Fibroblast of lung (primary cell): ENCODE measurements around the gene SLC41A1. TPM values are rescaled to one million over a fixed set of nuclear protein-coding genes. Genes with fewer than 3 reads are reported as not detected.

Experiments
- DNase-seq, 2 donors: peaks; one replicate each; pipeline versions ENCODE4 v3.0.0 to v3.0.0-alpha.2; 2010; ENCODE audit warnings: low read depth in 2 of 2
- H2AFZ ChIP-seq: 2 replicates; pipeline ENCODE4 v1.5.1; 2012; ENCODE audit warnings: low read length, control low read depth, inconsistent platforms
- H3K27ac ChIP-seq: 2 replicates; pipeline ENCODE4 v1.5.1; 2011; ENCODE audit warnings: low read length, control low read depth; ENCODE audit not compliant: insufficient read depth
- H3K27me3 ChIP-seq: 2 replicates; pipeline ENCODE4 v1.5.1; 2011; ENCODE audit warnings: mild to moderate bottlenecking, low read length; ENCODE audit not compliant: control insufficient read depth, insufficient read depth
- H3K36me3 ChIP-seq: 2 replicates; pipeline ENCODE4 v1.5.1; 2011; ENCODE audit warnings: low read length; ENCODE audit not compliant: control insufficient read depth, insufficient read depth
- H3K4me1 ChIP-seq: 2 replicates; pipeline ENCODE4 v1.5.1; 2011; ENCODE audit warnings: low read length; ENCODE audit not compliant: control insufficient read depth, insufficient read depth; ENCODE audit errors: extremely low read depth
- H3K4me2 ChIP-seq: 2 replicates; pipeline ENCODE4 v1.5.1; 2011; ENCODE audit warnings: low read length, control low read depth; ENCODE audit not compliant: insufficient read depth; ENCODE audit errors: extremely low read depth
- H3K4me3 ChIP-seq, 4 experiments: fragments of 200-600 bp in 1 of 4; sonication (generic) in 1 of 4; replicated peaks in 1 of 4; 2 replicates each; pipeline ENCODE4 v1.5.1; 2011 to 2016; ENCODE audit warnings: low read length in 4 of 4, low read depth in 3 of 4, mild to moderate bottlenecking in 3 of 4, control low read depth in 2 of 4, inconsistent platforms in 1 of 4, mixed read lengths in 1 of 4; ENCODE audit not compliant: insufficient read depth in 1 of 4; ENCODE audit errors: control extremely low read depth in 1 of 4
- H3K79me2 ChIP-seq: 2 replicates; pipeline ENCODE4 v1.5.1; 2012; ENCODE audit warnings: mild to moderate bottlenecking, low read length, inconsistent platforms; ENCODE audit not compliant: control insufficient read depth, insufficient read depth
- H3K9ac ChIP-seq: 2 replicates; pipeline ENCODE4 v1.5.1; 2011; ENCODE audit warnings: mild to moderate bottlenecking, low read length, control low read depth; ENCODE audit not compliant: insufficient read depth
- H3K9me3 ChIP-seq: 2 replicates; pipeline ENCODE4 v1.5.1; 2012; ENCODE audit warnings: low read depth, low read length; ENCODE audit not compliant: control insufficient read depth, insufficient read depth
- H4K20me1 ChIP-seq: 2 replicates; pipeline ENCODE4 v1.5.1; 2011; ENCODE audit warnings: low read length; ENCODE audit not compliant: control insufficient read depth, insufficient read depth; ENCODE audit errors: extremely low read depth
- EZH2 ChIP-seq: IDR thresholded peaks from 2 replicates; pipeline ENCODE4 v1.5.1; 2012; ENCODE audit warnings: low read length, control low read depth, mild to moderate bottlenecking; ENCODE audit errors: missing control alignments
- polyA plus RNA-seq, 2 donors: library from polyadenylated mRNA; depleted of rRNA in 1 of 2; stranded (reverse) in 1 of 2; unstranded in 1 of 2; fragments of >200 nt; gene quantifications; 2 replicates each; pipeline ENCODE4 v1.2.1, GENCODE V29; 2011 to 2012; ENCODE audit warnings: missing spikeins in 1 of 2
- total RNA-seq: library from RNA; depleted of rRNA; stranded (reverse); fragments of >200 nt; gene quantifications from 2 replicates; pipeline ENCODE4 v1.2.1, GENCODE V29; 2014
- TF ChIP-seq, protein P1 (sequence below), 2 donors: IDR thresholded peaks in 1 of 2; conservative IDR thresholded peaks in 1 of 2; 1 replicate in 1 of 2; 2 replicates in 1 of 2; pipeline ENCODE4 v1.5.1; 2011 to 2012; ENCODE audit warnings: low read length in 2 of 2, control low read depth in 1 of 2, inconsistent platforms in 1 of 2, low read depth in 1 of 2, mild to moderate bottlenecking in 1 of 2

The SLC41A1 gene
- total and polyA plus RNA-seq, 2 donors (not counting 1 experiment from before 2014, with no cell fraction given), result 24.6 to 28.9 TPM

DNA sequence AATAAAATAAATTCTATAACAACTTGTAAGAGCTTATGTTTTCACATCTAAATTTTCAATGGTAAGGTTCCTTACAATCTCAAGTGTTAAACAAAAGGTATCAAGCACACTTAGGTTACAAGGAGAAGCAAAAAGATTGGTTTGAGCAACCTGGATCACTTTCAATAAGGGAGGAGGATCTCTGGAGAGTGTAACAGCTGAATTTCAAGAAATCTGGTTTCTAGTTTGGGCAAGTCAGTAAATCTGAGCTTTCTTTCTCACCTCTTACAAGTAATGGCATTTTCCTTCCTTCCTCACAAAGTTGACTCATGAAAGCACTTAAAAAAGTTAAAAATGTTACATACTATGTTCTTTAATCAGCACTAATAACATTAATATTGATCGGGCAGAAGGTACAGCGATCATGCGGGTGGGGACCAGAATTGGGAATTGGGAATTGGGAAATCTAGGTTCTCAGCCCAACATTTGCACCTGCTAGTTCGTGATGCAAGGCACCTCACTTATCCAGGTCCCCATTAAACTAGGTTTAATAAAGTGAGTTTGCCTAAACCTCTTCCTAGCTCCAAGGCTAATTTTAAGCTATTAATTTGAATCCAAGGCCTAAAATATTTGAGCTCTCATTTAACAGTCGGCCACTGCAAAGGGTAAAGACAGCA lies 66.1 kb downstream of the SLC41A1 start:
- DNase-seq, result peak in 1 of 2 donors; percentile 17
- peak overlapping the region; percentile 60 to 97 (median 78) for H3K4me3 ChIP-seq
- H2AFZ ChIP-seq, result no peak overlapping the region
- no peaks in the 10 kb centered on the region for H3K27me3 ChIP-seq
- H3K9me3 ChIP-seq, result no peaks in the 10 kb centered on the region
- peaks cover 74% of the 10 kb centered on the region for H3K79me2 ChIP-seq
- H3K36me3 ChIP-seq, result no peaks in the 10 kb centered on the region
- peak overlapping the region; percentile 88 for H3K4me2 ChIP-seq
- H3K4me1 ChIP-seq, result peaks cover 5% of the 10 kb centered on the region
- H3K9ac ChIP-seq, result no peak overlapping the region
- TF ChIP-seq EZH2, result no peak
- TF ChIP-seq, protein P1, sequence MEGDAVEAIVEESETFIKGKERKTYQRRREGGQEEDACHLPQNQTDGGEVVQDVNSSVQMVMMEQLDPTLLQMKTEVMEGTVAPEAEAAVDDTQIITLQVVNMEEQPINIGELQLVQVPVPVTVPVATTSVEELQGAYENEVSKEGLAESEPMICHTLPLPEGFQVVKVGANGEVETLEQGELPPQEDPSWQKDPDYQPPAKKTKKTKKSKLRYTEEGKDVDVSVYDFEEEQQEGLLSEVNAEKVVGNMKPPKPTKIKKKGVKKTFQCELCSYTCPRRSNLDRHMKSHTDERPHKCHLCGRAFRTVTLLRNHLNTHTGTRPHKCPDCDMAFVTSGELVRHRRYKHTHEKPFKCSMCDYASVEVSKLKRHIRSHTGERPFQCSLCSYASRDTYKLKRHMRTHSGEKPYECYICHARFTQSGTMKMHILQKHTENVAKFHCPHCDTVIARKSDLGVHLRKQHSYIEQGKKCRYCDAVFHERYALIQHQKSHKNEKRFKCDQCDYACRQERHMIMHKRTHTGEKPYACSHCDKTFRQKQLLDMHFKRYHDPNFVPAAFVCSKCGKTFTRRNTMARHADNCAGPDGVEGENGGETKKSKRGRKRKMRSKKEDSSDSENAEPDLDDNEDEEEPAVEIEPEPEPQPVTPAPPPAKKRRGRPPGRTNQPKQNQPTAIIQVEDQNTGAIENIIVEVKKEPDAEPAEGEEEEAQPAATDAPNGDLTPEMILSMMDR (conservative IDR thresholded peaks at IDR 0.05 in 1 of 2, IDR thresholded peaks at IDR 0.05 in 1 of 2; ENCODE audit: low read depth in 1 of 2, low read length in 2 of 2), result no peak
- H3K27ac ChIP-seq, result no peak overlapping the region
- peaks cover 4% of the 10 kb centered on the region for H4K20me1 ChIP-seq

DNA sequence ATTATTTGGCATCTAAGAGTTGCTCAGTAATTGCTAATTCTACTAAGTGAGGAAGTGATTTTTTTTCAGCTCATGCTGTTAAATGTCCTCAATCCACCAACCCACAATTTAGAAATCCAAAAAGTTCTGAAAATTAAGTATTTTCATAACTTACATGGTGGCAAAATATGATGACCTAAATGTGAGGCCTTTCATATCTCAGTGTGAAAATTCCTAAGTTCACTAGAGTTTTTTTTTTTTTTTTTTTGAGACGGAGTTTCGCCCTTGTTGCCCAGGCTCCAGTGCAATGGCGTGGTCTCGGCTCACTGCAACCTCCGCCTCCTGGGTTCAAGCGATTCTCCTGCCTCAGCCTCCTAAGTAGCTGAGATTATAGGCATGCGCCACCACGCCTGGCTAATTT lies 68.6 kb downstream of the SLC41A1 start:
- no peaks in the 10 kb centered on the region for H3K27me3 ChIP-seq
- H3K79me2 ChIP-seq, result peaks cover 92% of the 10 kb centered on the region
- H3K27ac ChIP-seq, result no peak overlapping the region
- H3K4me2 ChIP-seq, result no peak overlapping the region
- H3K9ac ChIP-seq, result no peak overlapping the region
- no peak for DNase-seq
- peaks cover 5% of the 10 kb centered on the region for H3K4me1 ChIP-seq
- H3K4me3 ChIP-seq, result no peak overlapping the region
- H4K20me1 ChIP-seq, result peaks cover 5% of the 10 kb centered on the region
- no peak overlapping the region for H2AFZ ChIP-seq
- TF ChIP-seq, protein P1 (conservative IDR thresholded peaks at IDR 0.05 in 1 of 2, IDR thresholded peaks at IDR 0.05 in 1 of 2; ENCODE audit: low read depth in 1 of 2, low read length in 2 of 2), result no peak
- TF ChIP-seq EZH2, result no peak
- no peaks in the 10 kb centered on the region for H3K9me3 ChIP-seq
- H3K36me3 ChIP-seq, result no peaks in the 10 kb centered on the region

DNA sequence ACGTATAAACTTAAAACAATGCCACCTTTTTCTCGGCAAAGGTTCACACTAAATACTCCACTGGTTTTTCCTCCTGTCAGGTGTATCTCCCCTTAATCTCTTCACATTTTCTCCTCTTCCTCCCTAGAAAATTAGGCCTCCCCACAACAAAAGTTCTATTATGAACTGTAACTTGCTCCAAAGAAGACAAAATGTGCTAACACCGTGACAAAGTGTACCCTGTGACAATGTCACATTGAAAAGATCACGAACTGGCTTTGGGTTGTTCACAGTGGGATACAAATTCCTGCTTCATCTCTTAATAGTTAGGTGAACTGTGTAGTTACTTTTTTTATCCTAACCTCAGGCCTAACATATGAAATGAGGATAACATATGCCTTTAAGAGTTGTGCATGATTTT lies 69.0 kb downstream of the SLC41A1 start:
- Histone ChIP-seq H3K9ac (no peak overlapping the region), H3K27ac (no peak overlapping the region), H3K4me3 (no peak overlapping the region), H3K79me2 (peaks cover 95% of the 10 kb centered on the region), H4K20me1 (peaks cover 8% of the 10 kb centered on the region), H3K4me1 (peaks cover 5% of the 10 kb centered on the region), H3K9me3 (no peaks in the 10 kb centered on the region), H3K27me3 (no peaks in the 10 kb centered on the region), H2AFZ (no peak overlapping the region), H3K4me2 (no peak overlapping the region), H3K36me3 (no peaks in the 10 kb centered on the region)
- DNase-seq, result no peak
- TF ChIP-seq, protein P1 (conservative IDR thresholded peaks at IDR 0.05 in 1 of 2, IDR thresholded peaks at IDR 0.05 in 1 of 2; ENCODE audit: low read depth in 1 of 2, low read length in 2 of 2), result no peak
- no peak for TF ChIP-seq EZH2
